Heart left ventricle (tissue), 16 donors: ENCODE measurements around the gene CACNA1C. TPM values are rescaled to one million over a fixed set of nuclear protein-coding genes. Genes with fewer than 3 reads are reported as not detected.

Source experiments
- ATAC-seq, 4 donors: fragments of 200-7000 bp; cut with Tn5 transposase; one replicate each; pipeline ENCODE4 v1.9.1; 2020 to 2022; ENCODE audit warnings: moderate library complexity in 4 of 4, mild to moderate bottlenecking in 3 of 4, moderate number of reproducible peaks in 1 of 4
- DNase-seq, 5 donors: peaks; one replicate each; pipeline ENCODE4 v3.0.0-alpha.2; 2020
- H3K27ac ChIP-seq, 12 donors: fragments of 200-600 bp; sonication (generic) in 4 of 12; one replicate each; pipeline versions ENCODE4 v1.5.0 to v1.8.0; 2016 to 2022; ENCODE audit warnings: mild to moderate bottlenecking in 2 of 12
- H3K27me3 ChIP-seq, 9 donors: fragments of 200-600 bp; sonication (generic) in 2 of 9; one replicate each; pipeline versions ENCODE4 v1.5.1 to v1.8.0; 2016 to 2022; ENCODE audit warnings: mild to moderate bottlenecking in 3 of 9
- H3K36me3 ChIP-seq, 9 donors: fragments of 200-600 bp; sonication (generic) in 2 of 9; one replicate each; pipeline versions ENCODE4 v1.5.0 to v1.8.0; 2018 to 2022; ENCODE audit warnings: mild to moderate bottlenecking in 2 of 9
- H3K4me1 ChIP-seq, 12 donors: fragments of 200-600 bp; sonication (generic) in 4 of 12; one replicate each; pipeline versions ENCODE4 v1.5.0 to v1.8.0; 2016 to 2022; ENCODE audit warnings: mild to moderate bottlenecking in 3 of 12
- H3K4me3 ChIP-seq, 12 donors: fragments of 200-600 bp; sonication (generic) in 4 of 12; one replicate each; pipeline versions ENCODE4 v1.5.0 to v1.8.0; 2017 to 2022; ENCODE audit warnings: mild to moderate bottlenecking in 9 of 12, moderate library complexity in 4 of 12
- H3K9me3 ChIP-seq, 12 donors: fragments of 200-600 bp; sonication (generic) in 4 of 12; one replicate each; pipeline versions ENCODE4 v1.5.0 to v1.8.0; 2016 to 2022; ENCODE audit warnings: mild to moderate bottlenecking in 1 of 12
- POLR2A ChIP-seq, 2 donors: fragments of 450-650 bp; IDR thresholded peaks; one replicate each; pipeline ENCODE4 v1.6.1; 2017; ENCODE audit warnings: antibody characterized with exemption in 2 of 2, mild to moderate bottlenecking in 2 of 2, moderate library complexity in 2 of 2
- WGBS, 4 donors: extraction: QIAGEN DNeasy Blood & Tissue Kit in 2 of 4; methylation state at CpG; one replicate each; pipeline versions ENCODE4 v1.1.5 to v1.1.7; 2013 to 2018; 5-methylcytosine and 5-hydroxymethylcytosine counted together
- intact Hi-C, 10 donors: fragments of 100-400 bp; cut with DNase I; formaldehyde crosslinking; loops; one replicate each; pipeline versions ENCODE4 v1.11.1 to v1.14.2; 2022
- polyA plus RNA-seq, 2 donors: library from polyadenylated mRNA; stranded (reverse); fragments of 200-250 nt; gene quantifications; one replicate each; pipeline ENCODE4 v1.2.3, GENCODE V29; 2013
- total RNA-seq, 9 donors: library from RNA; depleted of rRNA in 2 of 9; stranded (reverse); fragments of >200 nt in 2 of 9; fragmentation: NEBNext Ultra II Directional in 3 of 9; extraction: Animal tissue kit (Norgen Biotek cat#: 25700) in 3 of 9; gene quantifications; one replicate each; pipeline versions ENCODE4 v1.1.0 to v1.2.4, GENCODE V29; 2016 to 2023
- TF ChIP-seq, protein P1 (sequence below), 12 donors: fragments of 200-600 bp; sonication (generic) in 4 of 12; IDR thresholded peaks; one replicate each; pipeline versions ENCODE4 v1.5.0 to v1.8.0; 2018 to 2022; ENCODE audit warnings: antibody characterized with exemption in 12 of 12, mild to moderate bottlenecking in 5 of 12
- donor health status: ischemic (EF 13 %, LVEDD 7.1; RV severe dilation, severe dysfunction).
- donor health status: healthy with polysubstance abuse.
- donor health status: DM: no; HTN: yes; CAD: no.
- donor health status: DM: no; HTN: no; CAD: no.
- donor health status: ischemic (EF 25% LVEDD 6.9; RV normal size, moderate dysfunction).
- donor health status: ischemic (EF 25% LVEDD 5.7; RV mildly dilated, moderate dysfunction).
- donor health status: healthy.
- donor health status: DM: yes; HTN: yes; CAD: no.
- donor health status: ischemic (EF 35%, LVEDD 5.7; RV mildly dilated, moderate dysfunction).
- donor health status: nonischemic (EF 11% LVEDD 7.7; RV severe dilation, severe dysfunction).
- donor health status: DM: yes; HTN: yes; CAD: no.
- donor health status: PGD.
- donor health status: ischemic (EF 29% LVEDD 5.4; RV normal size, mild dysfunction).
- donor health status: nonischemic (EF 23%, LVEDD 6.1; RV moderate dilation, normal function).

Gene CACNA1C
- total and polyA plus RNA-seq, 11 donors: 41.9 to 196 (median 164) TPM

DNA sequence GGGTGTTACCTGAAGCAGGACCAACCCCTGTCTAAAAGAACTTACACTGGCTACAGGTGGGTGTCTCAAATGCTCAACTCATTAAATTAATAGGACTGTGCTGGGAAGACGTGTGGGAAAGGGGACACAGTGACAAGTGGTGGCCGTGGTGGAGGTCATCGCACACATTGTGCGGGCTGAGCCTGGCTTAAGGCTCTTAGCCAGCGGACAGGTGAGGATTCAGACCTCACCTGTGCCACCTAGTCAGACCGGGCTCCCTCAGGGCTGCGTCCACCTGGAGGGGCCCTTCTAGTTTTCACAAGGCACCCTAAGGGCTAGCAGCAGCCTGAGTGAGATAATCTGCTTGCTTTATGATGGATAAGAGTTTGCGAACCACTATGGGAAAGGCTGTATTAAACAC is 616.8 kb downstream of the CACNA1C start:
- Histone ChIP-seq H3K27me3 (no peaks in the 10 kb centered on the region), H3K4me3 (no peak overlapping the region), H3K36me3 (peaks cover 0 to 98% (median 67%) of the 10 kb centered on the region in 9 donors), H3K9me3 (no peaks in the 10 kb centered on the region), H3K4me1 (no peaks in the 10 kb centered on the region), H3K27ac (no peak overlapping the region)
- TF ChIP-seq POLR2A (IDR thresholded peaks at IDR 0.05): no peak
- TF ChIP-seq, protein P1, sequence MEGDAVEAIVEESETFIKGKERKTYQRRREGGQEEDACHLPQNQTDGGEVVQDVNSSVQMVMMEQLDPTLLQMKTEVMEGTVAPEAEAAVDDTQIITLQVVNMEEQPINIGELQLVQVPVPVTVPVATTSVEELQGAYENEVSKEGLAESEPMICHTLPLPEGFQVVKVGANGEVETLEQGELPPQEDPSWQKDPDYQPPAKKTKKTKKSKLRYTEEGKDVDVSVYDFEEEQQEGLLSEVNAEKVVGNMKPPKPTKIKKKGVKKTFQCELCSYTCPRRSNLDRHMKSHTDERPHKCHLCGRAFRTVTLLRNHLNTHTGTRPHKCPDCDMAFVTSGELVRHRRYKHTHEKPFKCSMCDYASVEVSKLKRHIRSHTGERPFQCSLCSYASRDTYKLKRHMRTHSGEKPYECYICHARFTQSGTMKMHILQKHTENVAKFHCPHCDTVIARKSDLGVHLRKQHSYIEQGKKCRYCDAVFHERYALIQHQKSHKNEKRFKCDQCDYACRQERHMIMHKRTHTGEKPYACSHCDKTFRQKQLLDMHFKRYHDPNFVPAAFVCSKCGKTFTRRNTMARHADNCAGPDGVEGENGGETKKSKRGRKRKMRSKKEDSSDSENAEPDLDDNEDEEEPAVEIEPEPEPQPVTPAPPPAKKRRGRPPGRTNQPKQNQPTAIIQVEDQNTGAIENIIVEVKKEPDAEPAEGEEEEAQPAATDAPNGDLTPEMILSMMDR (IDR thresholded peaks at IDR 0.05): no peak
- 92 to 96% (median 93%) methylated on average over 8 of the region's 8 CpGs for WGBS, 4 donors
- ATAC-seq (no peak), DNase-seq (no peak)
- intact Hi-C loops: no loop called here

DNA sequence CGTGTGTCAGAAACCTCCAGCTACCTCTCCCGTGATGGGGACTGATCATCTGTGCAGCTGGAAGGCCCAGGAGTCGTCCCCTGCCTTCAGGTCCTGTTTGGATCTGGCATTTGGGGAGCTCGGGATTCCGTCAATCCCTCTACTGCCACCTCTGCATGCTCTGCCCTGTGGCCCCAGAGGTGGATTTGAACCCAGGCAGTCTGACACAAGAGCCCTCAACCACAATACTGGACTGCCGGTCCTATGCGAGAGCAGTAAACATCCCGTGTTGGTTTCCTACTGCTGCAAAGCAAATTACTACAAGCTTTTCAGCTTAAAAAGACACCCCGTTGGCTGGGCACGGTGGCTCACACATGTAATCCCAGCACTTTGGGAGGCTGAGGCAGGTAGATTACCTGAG is 620.1 kb downstream of the CACNA1C start:
- no peak for DNase-seq
- peaks cover 0 to 97% (median 53%) of the 10 kb centered on the region in 9 donors for H3K36me3 ChIP-seq
- H3K27me3 ChIP-seq: no peaks in the 10 kb centered on the region
- H3K4me1 ChIP-seq: no peaks in the 10 kb centered on the region
- WGBS, 4 donors: 95 to 98% (median 97%) methylated on average over 10 of the region's 10 CpGs
- no peak for ATAC-seq
- H3K27ac ChIP-seq: no peak overlapping the region
- TF ChIP-seq, protein P1 (IDR thresholded peaks at IDR 0.05): no peak
- no peak for TF ChIP-seq POLR2A (IDR thresholded peaks at IDR 0.05)
- no peaks in the 10 kb centered on the region for H3K9me3 ChIP-seq
- intact Hi-C loops: no loop called here
- no peak overlapping the region for H3K4me3 ChIP-seq

DNA sequence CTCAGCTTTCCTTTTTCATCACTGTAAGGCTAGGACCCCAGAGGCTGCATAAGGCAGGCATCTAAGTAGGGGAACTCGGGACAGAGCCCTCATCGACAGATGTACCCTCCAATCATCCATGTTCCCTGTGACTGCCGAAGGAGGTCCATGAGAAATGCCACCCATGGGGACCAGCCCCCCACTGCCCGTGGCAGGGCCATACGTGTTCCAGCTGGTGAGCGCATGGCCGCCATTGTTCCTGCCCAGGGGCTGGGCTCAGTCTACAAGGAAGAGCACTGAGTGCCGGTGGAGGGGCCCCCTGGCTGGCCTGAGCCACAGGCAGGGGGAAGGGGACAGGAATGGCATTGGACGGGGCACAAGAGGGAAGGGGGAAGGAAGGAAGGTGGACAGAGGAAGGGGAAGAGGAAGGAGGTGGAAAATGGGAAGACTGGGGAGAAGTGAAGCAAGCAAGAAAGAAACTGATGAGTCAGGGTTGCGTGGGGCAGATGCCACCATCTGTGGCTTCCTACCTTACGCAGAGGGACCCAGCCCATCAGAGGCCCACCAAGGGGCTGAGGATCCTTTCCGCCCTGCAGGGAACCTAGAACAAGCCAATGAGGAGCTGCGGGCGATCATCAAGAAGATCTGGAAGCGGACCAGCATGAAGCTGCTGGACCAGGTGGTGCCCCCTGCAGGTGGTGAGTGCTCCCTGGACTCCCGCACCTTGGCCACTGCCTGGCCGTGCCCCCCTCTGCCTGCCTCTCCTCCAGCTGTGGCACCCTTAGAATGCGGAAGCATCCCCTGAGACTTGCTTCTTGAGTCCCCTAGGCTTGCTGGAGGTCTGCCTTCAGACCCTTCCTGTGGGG is 621.4 kb downstream of the CACNA1C start:
- TF ChIP-seq, protein P1 (IDR thresholded peaks at IDR 0.05): peak in 3 of 12 donors; percentile 7 to 19 (median 17)
- no peak for TF ChIP-seq POLR2A (IDR thresholded peaks at IDR 0.05)
- ATAC-seq: no peak
- no peaks in the 10 kb centered on the region for H3K4me1 ChIP-seq
- no peaks in the 10 kb centered on the region for H3K27me3 ChIP-seq
- H3K27ac ChIP-seq: peak overlapping the region in 1 of 12 donors; percentile 34
- H3K4me3 ChIP-seq: no peak overlapping the region
- no peaks in the 10 kb centered on the region for H3K9me3 ChIP-seq
- no peak for DNase-seq
- intact Hi-C loops: no loop called here
- 92 to 94% (median 93%) methylated on average over 15 to 18 of the region's 18 CpGs for WGBS, 4 donors
- peaks cover 0 to 98% (median 52%) of the 10 kb centered on the region in 9 donors for H3K36me3 ChIP-seq

DNA sequence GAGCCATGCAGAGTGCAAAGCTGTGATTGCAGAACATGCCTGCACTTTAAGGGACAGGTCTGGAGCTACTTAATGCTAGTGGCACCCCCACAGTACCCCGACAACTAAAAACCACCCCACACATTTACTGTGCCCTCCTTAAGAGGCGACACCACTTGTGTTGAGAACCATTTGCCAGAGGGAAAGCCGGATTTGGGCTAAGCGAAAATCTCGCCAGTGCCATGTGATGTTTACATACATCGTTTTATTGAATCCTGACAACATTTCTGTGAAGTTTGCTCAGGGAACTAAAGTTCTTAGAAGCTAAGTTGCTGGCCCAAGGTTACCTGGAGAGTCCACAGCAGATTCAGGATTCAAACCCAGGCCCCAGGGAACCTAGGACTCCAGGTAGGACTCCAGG is 623.0 kb downstream of the CACNA1C start:
- no peaks in the 10 kb centered on the region for H3K4me1 ChIP-seq

More for the DNA sequence above, 623.0 kb downstream of the CACNA1C start:
- intact Hi-C loops: no loop called here
- DNase-seq: no peak
- no peaks in the 10 kb centered on the region for H3K9me3 ChIP-seq
- WGBS, 4 donors: 78 to 87% (median 80%) methylated on average over 6 of the region's 6 CpGs
- no peak overlapping the region for H3K27ac ChIP-seq
- no peak for ATAC-seq
- TF ChIP-seq, protein P1 (IDR thresholded peaks at IDR 0.05): no peak
- TF ChIP-seq POLR2A (IDR thresholded peaks at IDR 0.05): no peak
- H3K4me3 ChIP-seq: no peak overlapping the region
- no peaks in the 10 kb centered on the region for H3K27me3 ChIP-seq
- H3K36me3 ChIP-seq: peaks cover 0 to 99% (median 57%) of the 10 kb centered on the region in 9 donors
